GM12875 (cell line): ENCODE measurements around the gene HOXD1.

Experiments used
- H3K4me3 ChIP-seq: one replicate; pipeline ENCODE4 v1.5.1; 2011; ENCODE audit warnings: low read depth, low read length, control low read depth
- CTCF ChIP-seq: IDR thresholded peaks from 2 replicates; pipeline ENCODE4 v1.5.1; 2011; ENCODE audit warnings: low read depth, mild to moderate bottlenecking, control low read depth, inconsistent platforms, low read length, moderate library complexity, borderline replicate concordance; ENCODE audit not compliant: insufficient read depth

The HOXD1 gene

DNA sequence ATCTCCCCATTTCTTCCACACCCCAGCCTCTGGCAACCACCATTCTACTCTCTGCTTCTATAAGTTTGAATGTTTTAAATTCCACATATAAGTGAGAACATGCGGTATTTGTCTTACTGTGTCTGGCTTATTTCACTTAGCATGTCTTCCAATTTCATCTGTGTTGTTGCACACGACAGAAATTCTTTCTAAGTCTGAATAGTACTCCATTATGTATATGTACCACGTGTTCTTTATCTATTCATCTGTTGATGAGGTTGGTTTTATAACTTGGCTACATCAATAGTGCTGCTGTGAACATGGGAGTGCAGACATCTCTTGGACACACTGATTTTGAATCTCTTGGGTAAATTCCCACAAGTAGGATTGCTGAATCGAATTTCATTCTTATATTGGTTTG is 49.0 kb downstream of the HOXD1 start:
- H3K4me3 ChIP-seq: no peak overlapping the region
- no peak for TF ChIP-seq CTCF

GRCh38 chr2:176239031-176239430 is 50.6 kb downstream of the HOXD1 start:
- H3K4me3 ChIP-seq: no peak overlapping the region
- TF ChIP-seq CTCF: no peak

DNA sequence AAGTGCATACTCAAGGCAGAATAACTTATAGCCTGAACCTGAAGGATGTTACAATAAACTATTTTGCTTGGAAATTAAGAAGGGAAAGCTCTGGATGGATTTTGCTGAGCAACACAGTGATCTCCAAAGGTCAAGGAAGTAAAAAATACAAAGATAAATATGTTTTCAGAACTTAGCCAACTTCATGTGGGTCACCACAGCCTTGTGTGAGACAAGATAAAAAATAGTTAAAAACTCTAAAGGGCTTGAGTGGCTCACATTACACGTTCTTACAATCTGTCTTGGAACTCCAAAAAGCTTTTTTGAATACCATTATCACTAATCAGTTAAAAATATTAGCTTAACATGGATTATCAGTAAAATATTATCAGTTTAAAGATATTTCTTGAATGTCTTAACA is 51.8 kb downstream of the HOXD1 start:
- TF ChIP-seq CTCF: no peak

More for the DNA sequence above, 51.8 kb downstream of the HOXD1 start:
- H3K4me3 ChIP-seq: no peak overlapping the region
